NCI-H446 treated with DMSO at 0.1 percent for 48 hours (cell line): ENCODE measurements around the gene CTRB2.
"Not testable (repeated sequence)": the region's sequence is repeated elsewhere in the genome, so short reads cannot be mapped to it uniquely, and the experiment has no call there.

Experiments used
- DNase-seq: peaks from one replicate; lab custom pipeline; 2025; lab: John Stamatoyannopoulos, UW

The CTRB2 gene

DNA sequence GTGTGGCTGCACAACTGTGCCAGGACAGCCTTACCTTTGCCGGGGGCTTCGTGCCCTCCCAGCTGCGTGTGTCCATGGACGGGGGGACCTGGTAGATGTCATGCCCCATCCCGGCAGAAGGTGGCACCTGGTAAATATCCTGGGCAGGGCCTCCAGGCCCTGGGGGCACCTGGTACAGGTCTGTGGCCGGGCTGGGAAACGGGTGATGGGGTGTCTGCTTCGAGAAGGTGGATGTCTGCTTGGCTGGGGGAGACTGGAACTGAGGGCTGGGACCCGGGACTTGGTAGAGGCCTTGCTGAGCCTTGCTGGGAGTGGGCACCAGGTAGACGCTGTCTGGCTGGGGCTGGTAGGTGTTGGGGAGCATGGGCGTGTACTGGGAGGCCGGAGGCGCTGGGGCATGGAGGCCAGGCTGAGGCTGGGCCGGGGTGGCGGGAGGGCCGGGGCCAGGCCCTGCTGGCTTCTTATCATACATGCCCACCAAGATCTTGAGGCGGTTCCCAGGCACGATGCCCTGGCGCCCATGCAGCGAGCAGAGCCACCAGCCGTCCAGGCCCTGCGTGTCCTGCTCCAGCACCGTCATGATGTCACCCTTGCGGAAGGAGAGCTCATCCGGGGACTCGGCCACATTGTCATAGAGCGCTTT lies 35.6 kb upstream of the CTRB2 start:
- not testable (repeated sequence) for DNase-seq

GRCh38 chr16:75241955-75242354 lies 35.0 kb upstream of the CTRB2 start:
- no peak for DNase-seq

DNA sequence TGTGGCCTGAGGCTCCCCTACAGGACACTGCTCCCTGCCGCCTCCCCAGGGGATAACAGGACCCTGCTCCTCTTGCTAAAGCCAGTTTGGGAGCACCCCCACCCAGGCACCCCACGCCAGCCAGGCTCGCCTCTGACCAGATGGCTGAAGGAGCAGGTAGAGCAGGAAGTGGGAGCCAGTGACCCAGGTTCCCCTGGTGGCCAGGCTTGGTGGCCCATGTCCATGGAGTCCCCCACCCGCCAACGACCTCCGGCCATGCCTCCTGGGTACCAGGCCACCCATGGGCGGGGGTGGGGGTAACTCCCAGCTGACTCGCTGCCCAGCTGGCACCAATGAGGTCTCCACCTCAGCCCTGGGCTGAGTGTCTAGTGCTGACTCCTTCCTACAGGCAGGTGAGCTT lies 34.5 kb upstream of the CTRB2 start:
- DNase-seq = no peak

- not testable (repeated sequence) for DNase-seq
Observed at GRCh38 chr16:75240633-75241032, 33.7 kb upstream of the CTRB2 start.

DNA sequence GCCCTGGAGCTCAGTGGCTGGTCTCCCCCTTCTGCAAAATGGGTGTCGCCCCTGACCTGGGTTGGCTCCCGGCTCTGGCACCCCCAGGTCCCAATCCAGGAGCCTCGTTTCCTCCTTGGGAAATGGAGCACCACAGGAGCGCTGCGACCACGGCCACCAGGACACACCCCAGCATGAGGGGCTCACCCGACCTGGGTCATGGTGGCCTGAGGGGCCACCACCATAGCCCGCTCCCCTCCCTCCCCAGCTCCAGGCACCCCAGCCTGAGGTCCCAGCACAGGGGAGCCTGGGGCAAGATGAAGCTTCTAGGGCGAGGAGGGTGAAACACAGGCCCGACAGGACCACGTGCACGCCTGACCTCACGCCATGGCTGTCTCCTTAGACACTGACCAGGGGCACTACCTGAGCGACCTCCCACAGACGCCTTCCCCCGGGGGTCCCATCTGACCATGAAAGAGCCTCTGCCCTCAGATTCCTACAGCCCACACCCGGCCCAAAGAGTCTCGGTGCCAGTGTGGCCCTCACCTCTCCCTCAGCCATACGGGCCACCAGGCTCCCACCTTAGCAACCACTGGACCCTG lies 32.7 kb upstream of the CTRB2 start:
- no peak for DNase-seq

GRCh38 chr16:75238853-75239541 lies 32.0 kb upstream of the CTRB2 start:
- peak; percentile 31 for DNase-seq

DNA sequence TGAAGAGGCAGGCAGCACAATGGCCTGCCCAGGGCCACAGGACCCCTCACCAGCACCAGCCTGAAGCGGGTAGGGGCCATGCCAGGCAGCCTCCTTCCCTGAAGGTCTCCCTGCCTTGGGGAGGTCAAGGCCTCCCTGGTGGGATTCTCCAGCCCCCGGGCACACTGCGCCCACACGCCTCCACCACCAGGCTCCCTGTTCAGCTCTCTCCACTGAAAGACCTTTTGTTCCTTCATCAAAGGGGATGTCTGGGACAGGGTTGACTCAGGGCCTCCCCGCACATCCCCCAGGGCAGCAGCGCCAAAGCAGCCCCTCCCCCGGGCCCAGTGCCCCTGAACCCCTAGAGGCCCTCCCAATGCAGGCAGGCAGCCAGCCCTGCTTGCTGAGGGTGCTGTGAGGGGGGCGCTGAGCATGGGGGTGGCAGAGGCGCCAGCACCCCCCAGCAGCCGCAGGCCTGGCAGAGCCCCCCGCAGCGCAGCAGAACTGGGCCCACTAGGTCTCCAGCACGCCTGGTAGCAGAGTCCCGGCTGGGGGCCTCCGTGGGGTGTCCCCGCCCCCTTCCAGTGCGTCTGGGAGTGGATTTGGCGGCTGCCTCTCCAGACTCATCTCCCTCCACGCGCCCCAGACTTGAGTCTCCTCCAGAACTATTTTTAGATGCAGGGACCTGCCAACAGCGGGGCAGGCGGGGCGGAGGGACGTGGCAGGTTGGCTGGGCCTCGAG lies 31.3 kb upstream of the CTRB2 start:
- DNase-seq = peak; percentile 67

- DNase-seq = no peak
Observed at GRCh38 chr16:75237398-75238131, 30.6 kb upstream of the CTRB2 start.

- no peak for DNase-seq
Observed at GRCh38 chr16:75236736-75237397, 29.9 kb upstream of the CTRB2 start.

- no peak for DNase-seq
Observed at GRCh38 chr16:75236232-75236631, 29.3 kb upstream of the CTRB2 start.

DNA sequence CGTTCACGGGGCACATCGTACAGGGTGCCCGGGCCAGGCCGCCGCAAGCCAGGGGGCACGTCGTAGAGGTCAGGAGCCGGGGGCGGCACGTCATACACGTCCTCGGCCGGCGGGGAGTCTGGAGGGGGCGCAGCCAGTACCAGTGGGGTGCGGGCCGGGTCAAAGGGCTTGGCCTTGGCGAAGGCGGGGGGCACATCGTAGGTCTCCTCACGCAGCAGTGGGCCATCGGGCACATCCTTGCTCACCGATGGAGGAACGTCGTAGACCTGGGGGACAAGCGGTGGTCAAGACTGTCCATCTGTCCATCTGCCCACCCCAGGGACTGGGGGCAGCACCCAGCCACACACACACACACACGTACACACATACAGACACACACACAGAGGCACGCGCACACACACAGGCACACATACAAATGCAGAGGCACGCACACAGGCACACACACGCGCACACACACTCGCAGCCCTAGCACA lies 28.8 kb upstream of the CTRB2 start:
- no peak for DNase-seq

GRCh38 chr16:75234856-75235696 lies 28.1 kb upstream of the CTRB2 start:
- no peak for DNase-seq

GRCh38 chr16:75233611-75233938 lies 26.6 kb upstream of the CTRB2 start:
- no peak for DNase-seq

DNA sequence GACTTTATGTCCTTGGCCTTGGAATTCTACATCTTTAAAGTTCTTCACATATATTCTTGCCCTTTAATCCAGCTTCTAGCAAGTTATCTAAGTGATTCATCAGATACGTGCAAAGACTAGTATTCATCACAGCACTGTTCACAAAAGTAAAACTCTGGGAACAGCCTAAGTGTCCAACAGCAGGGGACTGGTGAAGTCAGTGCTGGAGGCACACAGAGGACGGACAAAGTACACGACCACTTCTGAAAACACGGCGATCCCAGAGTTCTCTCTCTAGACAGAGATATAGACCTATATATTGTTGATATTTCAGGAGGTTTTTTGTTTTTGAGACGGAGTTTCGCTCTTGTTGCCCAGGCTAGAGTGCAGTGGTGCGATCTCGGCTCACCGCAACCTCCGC lies 24.6 kb upstream of the CTRB2 start:
- no peak for DNase-seq

- DNase-seq = no peak
Observed at GRCh38 chr16:75230471-75231110, 23.6 kb upstream of the CTRB2 start.

- DNase-seq = no peak
Observed at GRCh38 chr16:75229172-75230031, 22.4 kb upstream of the CTRB2 start.

DNA sequence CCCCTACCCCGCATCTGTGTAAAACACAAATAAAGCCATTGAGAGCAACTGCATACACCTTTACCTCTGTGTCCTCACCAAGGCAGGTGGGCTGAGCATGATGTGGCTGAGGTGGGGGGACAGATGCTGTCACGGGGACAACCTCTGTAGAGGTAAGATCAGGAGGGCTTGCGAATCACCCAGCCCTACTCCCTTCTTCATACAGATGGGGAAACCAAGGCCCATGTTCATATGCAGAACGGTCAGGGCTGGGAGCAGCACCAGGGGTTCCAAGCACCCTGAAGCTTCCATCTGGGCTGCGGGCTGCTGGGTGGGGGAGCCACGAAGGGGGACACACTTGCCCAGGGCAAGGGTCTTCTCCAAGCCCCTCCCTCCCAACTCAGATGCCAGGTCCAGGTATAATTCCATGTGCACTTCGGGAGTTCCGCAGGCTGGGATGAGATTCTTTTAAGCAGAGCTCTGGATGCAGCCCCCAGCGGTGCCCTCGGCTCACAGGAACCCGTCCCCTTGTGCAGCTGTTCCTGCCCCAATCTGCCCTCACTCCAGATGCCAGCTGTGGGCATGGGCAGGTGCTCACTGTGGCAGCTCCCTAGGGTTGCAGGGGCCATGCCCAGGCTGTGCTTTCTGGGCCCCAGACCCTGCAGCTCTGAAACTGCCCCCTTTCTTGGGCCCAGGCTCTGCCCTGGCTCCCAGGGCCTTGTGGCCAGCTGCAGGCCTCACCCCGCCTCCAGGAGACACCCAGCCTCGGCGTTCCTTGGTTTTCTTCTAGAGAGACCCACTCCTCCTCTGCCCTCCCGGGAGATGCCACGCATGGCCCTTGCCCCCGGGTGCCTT lies 21.4 kb upstream of the CTRB2 start:
- DNase-seq = no peak
